HepG2 (cell line): ENCODE data around the gene SEMA3G. TPM values are rescaled to one million over a fixed set of nuclear protein-coding genes. Genes with fewer than 3 reads are reported as not detected.
A peak's percentile ranks its signal among the peaks of the same experiment; 100 is the strongest.

Experiments
- AKAP8 ChIP-seq: sonication (generic); formaldehyde crosslinking; IDR thresholded peaks from 2 replicates; pipeline ENCODE4 v1.5.1; 2020; ENCODE audit warnings: mild to moderate bottlenecking, missing genetic modification reagents
- HES4 ChIP-seq: sonication (generic); formaldehyde crosslinking; IDR thresholded peaks from 2 replicates; pipeline ENCODE4 v1.9.0; 2021; ENCODE audit warnings: mild to moderate bottlenecking, missing genetic modification reagents, borderline replicate concordance
- MYPOP ChIP-seq: sonication (generic); formaldehyde crosslinking; IDR thresholded peaks from 2 replicates; pipeline ENCODE4 v1.8.1; 2023; ENCODE audit warnings: mild to moderate bottlenecking, moderate library complexity, missing genetic modification reagents
- NCOA2 ChIP-seq: sonication (generic); formaldehyde crosslinking; IDR thresholded peaks from 2 replicates; pipeline ENCODE4 v1.8.0; 2022; ENCODE audit warnings: inconsistent platforms
- NFE2L2 ChIP-seq: fragments of 150-350 bp; IDR thresholded peaks from 2 replicates; pipeline ENCODE4 v1.6.1; 2014; ENCODE audit warnings: low read length
- SAP130 ChIP-seq: IDR thresholded peaks from 2 replicates; pipeline ENCODE4 v1.6.1; 2016; ENCODE audit warnings: low read depth
- SIN3B ChIP-seq: fragments of 150-350 bp; IDR thresholded peaks from 2 replicates; pipeline ENCODE4 v1.6.1; 2014; ENCODE audit warnings: low read length
- YEATS2 ChIP-seq: sonication (generic); formaldehyde crosslinking; IDR thresholded peaks from 2 replicates; pipeline ENCODE4 v1.4.0; 2020; ENCODE audit warnings: missing genetic modification reagents, borderline replicate concordance
- ZNF432 ChIP-seq: sonication (generic); formaldehyde crosslinking; IDR thresholded peaks from 2 replicates; pipeline ENCODE4 v1.5.0; 2020; ENCODE audit warnings: missing genetic modification reagents, mild to moderate bottlenecking, borderline replicate concordance
- polyA plus RNA-seq, 8 experiments: library from polyadenylated mRNA; depleted of rRNA in 3 of 8; stranded (reverse) in 7 of 8; unstranded in 1 of 8; fragments of >200 nt; fragmentation: Illumina TruSeq in 4 of 8; extraction: Trizol in 4 of 8; gene quantifications; 2 replicates each; pipeline versions ENCODE4 v1.2.1 to v1.2.3, GENCODE V29; 2011 to 2016; ENCODE audit warnings: low read depth in 4 of 8, missing spikeins in 1 of 8, mixed read lengths in 1 of 8; ENCODE audit not compliant: insufficient read depth in 1 of 8
- total RNA-seq, 5 experiments: library from RNA; depleted of rRNA; stranded (reverse); fragments of >200 nt; fragmentation: Illumina TruSeq; extraction: Trizol; gene quantifications; 2 replicates each; pipeline ENCODE4 v1.2.3, GENCODE V29; 2016; ENCODE audit warnings: low read depth in 1 of 5
- TF ChIP-seq, protein P1 (sequence below): sonication (generic); formaldehyde crosslinking; IDR thresholded peaks from 2 replicates; pipeline ENCODE4 v1.8.1; 2022; ENCODE audit warnings: low read depth, mild to moderate bottlenecking, missing genetic modification reagents
- TF ChIP-seq, protein P2 (sequence below): sonication (generic); formaldehyde crosslinking; IDR thresholded peaks from 2 replicates; pipeline ENCODE4 v1.9.0; 2022; ENCODE audit warnings: missing genetic modification reagents, mild to moderate bottlenecking, borderline replicate concordance
- TF ChIP-seq, protein P3 (sequence below): sonication (generic); formaldehyde crosslinking; IDR thresholded peaks from 2 replicates; pipeline ENCODE4 v1.8.1; 2023; ENCODE audit warnings: mild to moderate bottlenecking, missing genetic modification reagents
- TF ChIP-seq, protein P4 (sequence below): sonication (generic); formaldehyde crosslinking; IDR thresholded peaks from 2 replicates; pipeline ENCODE4 v1.4.0; 2020; ENCODE audit warnings: missing genetic modification reagents
- TF ChIP-seq, protein P5 (sequence below): IDR thresholded peaks from 2 replicates; pipeline ENCODE4 v1.6.1; 2016; ENCODE audit warnings: mild to moderate bottlenecking
- TF ChIP-seq, protein P6 (sequence below): IDR thresholded peaks from 2 replicates; pipeline ENCODE4 v1.6.1; 2016; ENCODE audit warnings: low read depth, control low read depth
- TF ChIP-seq, protein P7 (sequence below): sonication (generic); formaldehyde crosslinking; IDR thresholded peaks from 2 replicates; pipeline ENCODE4 v1.4.0; 2020; ENCODE audit warnings: mild to moderate bottlenecking, missing genetic modification reagents

The SEMA3G gene
- total and polyA plus RNA-seq, 2 of the 13 experiments (the other 11 are each of a cell fraction or from before 2014, with no cell fraction given), result 6.1 to 8.3 TPM

GRCh38 chr3:52446631-52447511 is 2.0 kb upstream of the SEMA3G start (continued):
- TF ChIP-seq, protein P1, sequence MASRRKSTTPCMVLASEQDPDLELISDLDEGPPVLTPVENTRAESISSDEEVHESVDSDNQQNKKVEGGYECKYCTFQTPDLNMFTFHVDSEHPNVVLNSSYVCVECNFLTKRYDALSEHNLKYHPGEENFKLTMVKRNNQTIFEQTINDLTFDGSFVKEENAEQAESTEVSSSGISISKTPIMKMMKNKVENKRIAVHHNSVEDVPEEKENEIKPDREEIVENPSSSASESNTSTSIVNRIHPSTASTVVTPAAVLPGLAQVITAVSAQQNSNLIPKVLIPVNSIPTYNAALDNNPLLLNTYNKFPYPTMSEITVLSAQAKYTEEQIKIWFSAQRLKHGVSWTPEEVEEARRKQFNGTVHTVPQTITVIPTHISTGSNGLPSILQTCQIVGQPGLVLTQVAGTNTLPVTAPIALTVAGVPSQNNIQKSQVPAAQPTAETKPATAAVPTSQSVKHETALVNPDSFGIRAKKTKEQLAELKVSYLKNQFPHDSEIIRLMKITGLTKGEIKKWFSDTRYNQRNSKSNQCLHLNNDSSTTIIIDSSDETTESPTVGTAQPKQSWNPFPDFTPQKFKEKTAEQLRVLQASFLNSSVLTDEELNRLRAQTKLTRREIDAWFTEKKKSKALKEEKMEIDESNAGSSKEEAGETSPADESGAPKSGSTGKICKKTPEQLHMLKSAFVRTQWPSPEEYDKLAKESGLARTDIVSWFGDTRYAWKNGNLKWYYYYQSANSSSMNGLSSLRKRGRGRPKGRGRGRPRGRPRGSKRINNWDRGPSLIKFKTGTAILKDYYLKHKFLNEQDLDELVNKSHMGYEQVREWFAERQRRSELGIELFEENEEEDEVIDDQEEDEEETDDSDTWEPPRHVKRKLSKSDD (CRISPR knock-in tag), result no peak
- TF ChIP-seq, protein P2, sequence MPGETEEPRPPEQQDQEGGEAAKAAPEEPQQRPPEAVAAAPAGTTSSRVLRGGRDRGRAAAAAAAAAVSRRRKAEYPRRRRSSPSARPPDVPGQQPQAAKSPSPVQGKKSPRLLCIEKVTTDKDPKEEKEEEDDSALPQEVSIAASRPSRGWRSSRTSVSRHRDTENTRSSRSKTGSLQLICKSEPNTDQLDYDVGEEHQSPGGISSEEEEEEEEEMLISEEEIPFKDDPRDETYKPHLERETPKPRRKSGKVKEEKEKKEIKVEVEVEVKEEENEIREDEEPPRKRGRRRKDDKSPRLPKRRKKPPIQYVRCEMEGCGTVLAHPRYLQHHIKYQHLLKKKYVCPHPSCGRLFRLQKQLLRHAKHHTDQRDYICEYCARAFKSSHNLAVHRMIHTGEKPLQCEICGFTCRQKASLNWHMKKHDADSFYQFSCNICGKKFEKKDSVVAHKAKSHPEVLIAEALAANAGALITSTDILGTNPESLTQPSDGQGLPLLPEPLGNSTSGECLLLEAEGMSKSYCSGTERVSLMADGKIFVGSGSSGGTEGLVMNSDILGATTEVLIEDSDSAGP (CRISPR knock-in tag), result no peak; the same call in 1 of the 2 replicates
- no peak for TF ChIP-seq HES4 (CRISPR knock-in tag)
- TF ChIP-seq, protein P3, sequence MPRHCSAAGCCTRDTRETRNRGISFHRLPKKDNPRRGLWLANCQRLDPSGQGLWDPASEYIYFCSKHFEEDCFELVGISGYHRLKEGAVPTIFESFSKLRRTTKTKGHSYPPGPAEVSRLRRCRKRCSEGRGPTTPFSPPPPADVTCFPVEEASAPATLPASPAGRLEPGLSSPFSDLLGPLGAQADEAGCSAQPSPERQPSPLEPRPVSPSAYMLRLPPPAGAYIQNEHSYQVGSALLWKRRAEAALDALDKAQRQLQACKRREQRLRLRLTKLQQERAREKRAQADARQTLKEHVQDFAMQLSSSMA (CRISPR knock-in tag), result no peak
- TF ChIP-seq, protein P4, sequence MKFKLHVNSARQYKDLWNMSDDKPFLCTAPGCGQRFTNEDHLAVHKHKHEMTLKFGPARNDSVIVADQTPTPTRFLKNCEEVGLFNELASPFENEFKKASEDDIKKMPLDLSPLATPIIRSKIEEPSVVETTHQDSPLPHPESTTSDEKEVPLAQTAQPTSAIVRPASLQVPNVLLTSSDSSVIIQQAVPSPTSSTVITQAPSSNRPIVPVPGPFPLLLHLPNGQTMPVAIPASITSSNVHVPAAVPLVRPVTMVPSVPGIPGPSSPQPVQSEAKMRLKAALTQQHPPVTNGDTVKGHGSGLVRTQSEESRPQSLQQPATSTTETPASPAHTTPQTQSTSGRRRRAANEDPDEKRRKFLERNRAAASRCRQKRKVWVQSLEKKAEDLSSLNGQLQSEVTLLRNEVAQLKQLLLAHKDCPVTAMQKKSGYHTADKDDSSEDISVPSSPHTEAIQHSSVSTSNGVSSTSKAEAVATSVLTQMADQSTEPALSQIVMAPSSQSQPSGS (CRISPR knock-in tag), result no peak
- TF ChIP-seq ZNF432 (CRISPR knock-in tag), result no peak
- TF ChIP-seq, protein P5, sequence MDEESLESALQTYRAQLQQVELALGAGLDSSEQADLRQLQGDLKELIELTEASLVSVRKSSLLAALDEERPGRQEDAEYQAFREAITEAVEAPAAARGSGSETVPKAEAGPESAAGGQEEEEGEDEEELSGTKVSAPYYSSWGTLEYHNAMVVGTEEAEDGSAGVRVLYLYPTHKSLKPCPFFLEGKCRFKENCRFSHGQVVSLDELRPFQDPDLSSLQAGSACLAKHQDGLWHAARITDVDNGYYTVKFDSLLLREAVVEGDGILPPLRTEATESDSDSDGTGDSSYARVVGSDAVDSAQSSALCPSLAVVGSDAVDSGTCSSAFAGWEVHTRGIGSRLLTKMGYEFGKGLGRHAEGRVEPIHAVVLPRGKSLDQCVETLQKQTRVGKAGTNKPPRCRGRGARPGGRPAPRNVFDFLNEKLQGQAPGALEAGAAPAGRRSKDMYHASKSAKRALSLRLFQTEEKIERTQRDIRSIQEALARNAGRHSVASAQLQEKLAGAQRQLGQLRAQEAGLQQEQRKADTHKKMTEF (CRISPR knock-in tag), result 0 out of 2 replicates have a peak, but pooled peaks have one; percentile 54
- TF ChIP-seq, protein P6, sequence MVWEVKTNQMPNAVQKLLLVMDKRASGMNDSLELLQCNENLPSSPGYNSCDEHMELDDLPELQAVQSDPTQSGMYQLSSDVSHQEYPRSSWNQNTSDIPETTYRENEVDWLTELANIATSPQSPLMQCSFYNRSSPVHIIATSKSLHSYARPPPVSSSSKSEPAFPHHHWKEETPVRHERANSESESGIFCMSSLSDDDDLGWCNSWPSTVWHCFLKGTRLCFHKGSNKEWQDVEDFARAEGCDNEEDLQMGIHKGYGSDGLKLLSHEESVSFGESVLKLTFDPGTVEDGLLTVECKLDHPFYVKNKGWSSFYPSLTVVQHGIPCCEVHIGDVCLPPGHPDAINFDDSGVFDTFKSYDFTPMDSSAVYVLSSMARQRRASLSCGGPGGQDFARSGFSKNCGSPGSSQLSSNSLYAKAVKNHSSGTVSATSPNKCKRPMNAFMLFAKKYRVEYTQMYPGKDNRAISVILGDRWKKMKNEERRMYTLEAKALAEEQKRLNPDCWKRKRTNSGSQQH (CRISPR knock-in tag), result peak; percentile 81; the same call in 1 of the 2 replicates
- TF ChIP-seq MYPOP (CRISPR knock-in tag), result no peak
- no peak for TF ChIP-seq NFE2L2
- TF ChIP-seq SIN3B, result no peak
- no peak for TF ChIP-seq AKAP8 (CRISPR knock-in tag)
- 0 out of 2 replicates have a peak, but pooled peaks have one; percentile 19 for TF ChIP-seq YEATS2
- TF ChIP-seq NCOA2, result no peak
- TF ChIP-seq, protein P7, sequence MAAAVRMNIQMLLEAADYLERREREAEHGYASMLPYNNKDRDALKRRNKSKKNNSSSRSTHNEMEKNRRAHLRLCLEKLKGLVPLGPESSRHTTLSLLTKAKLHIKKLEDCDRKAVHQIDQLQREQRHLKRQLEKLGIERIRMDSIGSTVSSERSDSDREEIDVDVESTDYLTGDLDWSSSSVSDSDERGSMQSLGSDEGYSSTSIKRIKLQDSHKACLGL (CRISPR knock-in tag), result no peak
- TF ChIP-seq SAP130 (CRISPR knock-in tag), result no peak
